ENCODE data around the gene NFAM1.

Gene NFAM1

DNA sequence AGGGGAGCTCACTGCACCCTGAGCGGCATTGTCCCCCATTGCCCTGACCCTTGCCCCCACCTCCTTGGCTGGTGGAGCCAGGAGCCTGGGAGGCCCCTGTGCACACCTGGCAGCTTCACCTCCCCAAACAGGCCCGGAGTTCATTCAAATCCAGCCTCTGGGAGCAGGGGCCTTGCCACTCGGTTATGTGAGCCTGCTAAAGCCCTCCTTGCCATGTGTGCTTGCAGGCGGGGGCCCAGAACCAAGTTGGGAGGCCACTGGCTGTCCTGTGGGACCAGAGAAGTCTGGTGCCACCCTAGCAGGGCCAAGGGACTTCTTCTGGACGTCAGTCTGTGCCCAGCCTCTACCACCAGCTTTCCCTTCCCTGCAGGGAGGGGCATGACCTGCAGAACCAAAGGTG lies 48.9 kb downstream of the NFAM1 start (continued):
- no peak for TF ChIP-seq ZNF747 (tag by site-specific recombination; IDR thresholded peaks at IDR 0.05)
- TF ChIP-seq, protein P1, sequence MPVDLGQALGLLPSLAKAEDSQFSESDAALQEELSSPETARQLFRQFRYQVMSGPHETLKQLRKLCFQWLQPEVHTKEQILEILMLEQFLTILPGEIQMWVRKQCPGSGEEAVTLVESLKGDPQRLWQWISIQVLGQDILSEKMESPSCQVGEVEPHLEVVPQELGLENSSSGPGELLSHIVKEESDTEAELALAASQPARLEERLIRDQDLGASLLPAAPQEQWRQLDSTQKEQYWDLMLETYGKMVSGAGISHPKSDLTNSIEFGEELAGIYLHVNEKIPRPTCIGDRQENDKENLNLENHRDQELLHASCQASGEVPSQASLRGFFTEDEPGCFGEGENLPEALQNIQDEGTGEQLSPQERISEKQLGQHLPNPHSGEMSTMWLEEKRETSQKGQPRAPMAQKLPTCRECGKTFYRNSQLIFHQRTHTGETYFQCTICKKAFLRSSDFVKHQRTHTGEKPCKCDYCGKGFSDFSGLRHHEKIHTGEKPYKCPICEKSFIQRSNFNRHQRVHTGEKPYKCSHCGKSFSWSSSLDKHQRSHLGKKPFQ (tag by site-specific recombination; IDR thresholded peaks at IDR 0.05): no peak

DNA sequence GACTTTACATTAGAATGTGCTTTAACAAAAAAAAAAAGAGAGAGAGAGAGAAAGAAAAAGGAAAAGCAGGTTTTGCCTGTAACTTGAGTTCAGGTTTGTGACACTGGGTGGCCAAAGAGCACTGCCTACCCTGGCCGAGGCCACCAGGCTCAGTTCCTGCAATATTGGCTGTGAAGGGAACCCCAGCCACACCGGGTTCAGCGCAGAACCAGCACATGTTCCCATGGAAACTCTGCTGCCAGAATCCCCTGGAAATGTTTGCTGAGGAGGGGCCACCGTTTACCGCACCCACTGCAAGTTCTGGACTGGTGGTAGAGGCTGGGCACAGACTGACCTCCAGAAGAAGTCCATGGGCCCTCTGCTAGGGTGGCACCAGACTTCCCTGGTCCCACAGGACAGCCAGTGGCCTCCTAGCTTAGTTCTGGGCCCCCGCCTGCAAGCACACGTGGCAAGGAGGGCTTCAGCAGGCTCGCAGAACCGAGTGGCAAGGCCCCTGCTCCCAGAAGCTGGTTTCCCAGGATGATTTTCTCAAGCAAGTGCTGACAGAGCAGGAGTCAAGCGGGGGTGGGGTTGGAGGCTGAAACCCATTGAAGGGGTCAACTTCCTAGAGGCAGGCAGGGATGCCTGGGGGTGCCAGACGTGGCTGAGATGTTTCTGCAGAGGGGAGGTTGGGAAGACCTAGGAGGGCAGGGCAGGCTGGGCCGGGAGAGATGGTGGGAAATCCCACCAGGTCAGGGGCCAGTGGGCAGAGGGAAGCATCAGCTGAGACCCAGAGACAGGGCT lies 51.2 kb downstream of the NFAM1 start:
- no peak overlapping the region for H3K27ac ChIP-seq (ENCODE audit: extremely low read depth, low read depth, low read length)
- no peaks in the 10 kb centered on the region for H3K36me3 ChIP-seq (ENCODE audit: control insufficient read depth in 2 of 2, insufficient read depth in 1 of 2, low read length in 2 of 2)
- no peak overlapping the region for H3K4me3 ChIP-seq (ENCODE audit: low read depth, low read length)
- ChIA-PET POLR2A (interaction anchor here (1.5 kb wide), 1 partner anchor 12 kb away, joined by 7 read pairs; no protein-coding TSS in a partner anchor), CTCF (no interaction called here)
- TF ChIP-seq HOXD13 (CRISPR knock-in tag; IDR thresholded peaks at IDR 0.05; ENCODE audit: borderline replicate concordance): no peak
- H3K9me3 ChIP-seq (ENCODE audit: control insufficient read depth, insufficient read depth, low read depth, low read length): no peaks in the 10 kb centered on the region
- no peaks in the 10 kb centered on the region; the same call in 1 of the 2 replicates for H3K4me1 ChIP-seq (ENCODE audit: control insufficient read depth, insufficient read depth, low read length)

DNA sequence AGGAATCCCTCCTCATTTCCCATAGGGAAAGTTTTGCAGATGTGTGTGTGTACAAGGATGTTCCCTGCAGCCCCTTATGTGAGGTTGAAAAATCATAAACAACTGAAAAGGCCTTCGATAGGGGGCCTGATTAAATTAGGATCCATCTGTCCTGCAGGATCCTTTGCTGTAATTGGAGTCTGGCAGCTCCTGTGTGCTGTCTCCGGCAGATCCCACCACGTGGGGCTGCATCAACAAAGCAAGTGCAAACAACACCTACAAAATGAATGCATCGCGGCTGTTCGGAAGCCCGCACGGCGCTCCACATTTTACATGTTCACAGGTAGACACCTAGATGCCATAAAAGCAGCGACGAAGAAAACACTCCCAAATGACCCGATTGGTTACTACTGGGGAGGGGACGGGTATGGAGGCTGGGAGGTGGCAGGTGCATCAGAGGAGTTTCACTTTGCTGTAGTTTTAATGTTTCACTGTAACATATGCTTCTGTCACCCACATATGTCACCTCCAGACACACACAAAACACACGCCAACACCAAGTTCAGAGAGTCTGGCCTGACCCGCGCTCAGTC lies 52.2 kb downstream of the NFAM1 start:
- Histone ChIP-seq H3K27ac (ENCODE audit: extremely low read depth, low read depth, low read length) (no peak overlapping the region), H3K9me3 (ENCODE audit: control insufficient read depth, insufficient read depth, low read depth, low read length) (no peaks in the 10 kb centered on the region), H3K4me3 (ENCODE audit: low read depth, low read length) (no peak overlapping the region), H3K36me3 (ENCODE audit: control insufficient read depth in 2 of 2, insufficient read depth in 1 of 2, low read length in 2 of 2) (no peaks in the 10 kb centered on the region), H3K4me1 (ENCODE audit: control insufficient read depth, insufficient read depth, low read length) (no peaks in the 10 kb centered on the region; the same call in 1 of the 2 replicates)
- POLR2A ChIA-PET: no interaction called here
- CTCF ChIA-PET: no interaction called here
- TF ChIP-seq, protein P2, sequence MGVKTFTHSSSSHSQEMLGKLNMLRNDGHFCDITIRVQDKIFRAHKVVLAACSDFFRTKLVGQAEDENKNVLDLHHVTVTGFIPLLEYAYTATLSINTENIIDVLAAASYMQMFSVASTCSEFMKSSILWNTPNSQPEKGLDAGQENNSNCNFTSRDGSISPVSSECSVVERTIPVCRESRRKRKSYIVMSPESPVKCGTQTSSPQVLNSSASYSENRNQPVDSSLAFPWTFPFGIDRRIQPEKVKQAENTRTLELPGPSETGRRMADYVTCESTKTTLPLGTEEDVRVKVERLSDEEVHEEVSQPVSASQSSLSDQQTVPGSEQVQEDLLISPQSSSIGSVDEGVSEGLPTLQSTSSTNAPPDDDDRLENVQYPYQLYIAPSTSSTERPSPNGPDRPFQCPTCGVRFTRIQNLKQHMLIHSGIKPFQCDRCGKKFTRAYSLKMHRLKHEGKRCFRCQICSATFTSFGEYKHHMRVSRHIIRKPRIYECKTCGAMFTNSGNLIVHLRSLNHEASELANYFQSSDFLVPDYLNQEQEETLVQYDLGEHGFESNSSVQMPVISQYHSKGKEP (tag by site-specific recombination; IDR thresholded peaks at IDR 0.05): no peak
- TF ChIP-seq ZNF555 (tag by site-specific recombination; conservative IDR thresholded peaks at IDR 0.05) (no peak), SP3 (tag by site-specific recombination; IDR thresholded peaks at IDR 0.05) (no peak), KLF16 (tag by site-specific recombination; IDR thresholded peaks at IDR 0.05) (no peak), ZNF324 (tag by site-specific recombination; IDR thresholded peaks at IDR 0.05) (no peak), ZNF155 (tag by site-specific recombination; IDR thresholded peaks at IDR 0.05) (no peak), ZNF221 (tag by site-specific recombination; IDR thresholded peaks at IDR 0.05; ENCODE audit: borderline replicate concordance) (no peak)

DNA sequence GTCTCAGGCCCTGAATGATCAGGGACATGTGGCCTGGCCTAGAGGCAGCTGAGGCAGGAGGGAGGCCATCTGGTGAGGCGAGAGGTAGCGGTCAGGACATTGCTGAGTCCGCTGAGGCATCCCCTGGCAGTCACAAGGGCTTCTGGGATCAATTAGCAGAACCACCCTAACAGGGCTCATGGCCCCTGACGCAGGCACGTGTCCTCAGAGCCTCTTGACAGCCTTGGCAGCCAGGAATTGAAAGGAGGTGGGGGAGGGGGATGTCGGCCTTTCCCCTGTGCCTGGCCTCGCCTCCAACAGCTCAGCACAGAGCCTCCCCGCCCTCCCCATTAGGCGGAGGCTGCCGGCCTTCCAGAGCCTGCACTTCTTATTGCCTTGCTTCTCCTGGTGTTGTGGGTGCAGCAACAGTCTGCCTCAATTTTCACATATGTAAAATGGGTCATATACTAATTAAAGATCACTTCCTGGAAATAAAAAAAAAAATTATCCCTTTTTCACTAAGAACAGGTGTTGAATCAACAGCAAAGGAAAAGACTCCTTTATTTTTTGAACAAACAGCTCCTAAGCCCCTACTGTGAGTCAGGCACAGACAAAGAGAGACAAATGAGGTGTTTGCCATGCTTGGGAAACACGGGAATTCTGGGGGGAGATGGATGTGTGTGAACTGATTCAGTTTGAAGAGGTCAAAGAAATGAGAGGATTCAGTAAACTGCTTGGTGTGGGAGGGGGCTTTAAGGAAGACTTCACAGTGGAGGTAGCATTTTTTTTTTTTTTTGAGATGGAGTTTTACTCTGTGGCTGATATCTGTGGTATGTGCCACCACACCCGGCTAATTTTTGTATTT lies 55.3 kb downstream of the NFAM1 start:
- CTCF ChIA-PET: interaction anchor here (0.5 to 2.4 kb wide), 6 partner anchors 19 to 411 kb away, joined by 3 to 8 read pairs (median 3); no protein-coding TSS in a partner anchor
- TF ChIP-seq ZNF24 (tag by site-specific recombination; IDR thresholded peaks at IDR 0.05): no peak
- TF ChIP-seq ZNF223 (tag by site-specific recombination; IDR thresholded peaks at IDR 0.05): 0 out of 2 replicates have a peak, but pooled peaks have one; percentile 16
- 0 out of 2 replicates have a peak, but pooled peaks have one; percentile 36 for TF ChIP-seq WT1 (tag by site-specific recombination; IDR thresholded peaks at IDR 0.05)
- peak; percentile 77; the same call in 1 of the 2 replicates for TF ChIP-seq TRIM28 (IDR thresholded peaks at IDR 0.05; ENCODE audit: borderline replicate concordance, low read length)
- TF ChIP-seq, protein P3, sequence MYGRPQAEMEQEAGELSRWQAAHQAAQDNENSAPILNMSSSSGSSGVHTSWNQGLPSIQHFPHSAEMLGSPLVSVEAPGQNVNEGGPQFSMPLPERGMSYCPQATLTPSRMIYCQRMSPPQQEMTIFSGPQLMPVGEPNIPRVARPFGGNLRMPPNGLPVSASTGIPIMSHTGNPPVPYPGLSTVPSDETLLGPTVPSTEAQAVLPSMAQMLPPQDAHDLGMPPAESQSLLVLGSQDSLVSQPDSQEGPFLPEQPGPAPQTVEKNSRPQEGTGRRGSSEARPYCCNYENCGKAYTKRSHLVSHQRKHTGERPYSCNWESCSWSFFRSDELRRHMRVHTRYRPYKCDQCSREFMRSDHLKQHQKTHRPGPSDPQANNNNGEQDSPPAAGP (tag by site-specific recombination; IDR thresholded peaks at IDR 0.05): peak; percentile 82
- peak; percentile 46; the same call in 1 of the 2 replicates for TF ChIP-seq SP7 (tag by site-specific recombination; IDR thresholded peaks at IDR 0.05)
- TF ChIP-seq, protein P4, sequence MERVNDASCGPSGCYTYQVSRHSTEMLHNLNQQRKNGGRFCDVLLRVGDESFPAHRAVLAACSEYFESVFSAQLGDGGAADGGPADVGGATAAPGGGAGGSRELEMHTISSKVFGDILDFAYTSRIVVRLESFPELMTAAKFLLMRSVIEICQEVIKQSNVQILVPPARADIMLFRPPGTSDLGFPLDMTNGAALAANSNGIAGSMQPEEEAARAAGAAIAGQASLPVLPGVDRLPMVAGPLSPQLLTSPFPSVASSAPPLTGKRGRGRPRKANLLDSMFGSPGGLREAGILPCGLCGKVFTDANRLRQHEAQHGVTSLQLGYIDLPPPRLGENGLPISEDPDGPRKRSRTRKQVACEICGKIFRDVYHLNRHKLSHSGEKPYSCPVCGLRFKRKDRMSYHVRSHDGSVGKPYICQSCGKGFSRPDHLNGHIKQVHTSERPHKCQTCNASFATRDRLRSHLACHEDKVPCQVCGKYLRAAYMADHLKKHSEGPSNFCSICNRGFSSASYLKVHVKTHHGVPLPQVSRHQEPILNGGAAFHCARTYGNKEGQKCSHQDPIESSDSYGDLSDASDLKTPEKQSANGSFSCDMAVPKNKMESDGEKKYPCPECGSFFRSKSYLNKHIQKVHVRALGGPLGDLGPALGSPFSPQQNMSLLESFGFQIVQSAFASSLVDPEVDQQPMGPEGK (tag by site-specific recombination; IDR thresholded peaks at IDR 0.05): peak; percentile 28; the same call in 1 of the 2 replicates
- TF ChIP-seq ZBTB48 (tag by site-specific recombination; IDR thresholded peaks at IDR 0.05): peak; percentile 73
- no peak; the same call in 1 of the 2 replicates for TF ChIP-seq FEZF1 (tag by site-specific recombination; IDR thresholded peaks at IDR 0.05)
- TF ChIP-seq ZNF146 (tag by site-specific recombination; IDR thresholded peaks at IDR 0.05): no peak
- peak; percentile 53; the same call in 1 of the 2 replicates for TF ChIP-seq OSR2 (tag by site-specific recombination; IDR thresholded peaks at IDR 0.05)

More for the DNA sequence above, 55.3 kb downstream of the NFAM1 start:
- no peaks in the 10 kb centered on the region for H3K36me3 ChIP-seq (ENCODE audit: control insufficient read depth in 2 of 2, insufficient read depth in 1 of 2, low read length in 2 of 2)
- POLR2A ChIA-PET: interaction anchor here (0.6 to 1.3 kb wide), 3 partner anchors 9 to 61 kb away, joined by 3 read pairs; no protein-coding TSS in a partner anchor
- H3K4me1 ChIP-seq (ENCODE audit: control insufficient read depth, insufficient read depth, low read length): no peaks in the 10 kb centered on the region; the same call in 1 of the 2 replicates
- H3K9me3 ChIP-seq (ENCODE audit: control insufficient read depth, insufficient read depth, low read depth, low read length): no peaks in the 10 kb centered on the region
- H3K27ac ChIP-seq (ENCODE audit: extremely low read depth, low read depth, low read length): no peak overlapping the region
- no peak overlapping the region for H3K4me3 ChIP-seq (ENCODE audit: low read depth, low read length)

All from HEK293 (cell line).